WERI-Rb-1 (cell line): Measurements from ENCODE around the gene GBF1.
A peak's percentile ranks its signal among the peaks of the same experiment; 100 is the strongest.

ENCODE experiments used
- DNase-seq: peaks from one replicate; pipeline ENCODE4 v3.0.0-alpha.2; 2020
- H3K27ac ChIP-seq: fragments of 250-450 bp; sonication (Bioruptor Pico); 2 replicates; pipeline ENCODE4 v1.5.1; 2020; ENCODE audit warnings: mild to moderate bottlenecking, moderate library complexity
- H3K27me3 ChIP-seq: fragments of 250-450 bp; sonication (Bioruptor Pico); 2 replicates; pipeline ENCODE4 v1.5.1; 2021; ENCODE audit warnings: mild to moderate bottlenecking, low read depth, moderate library complexity; ENCODE audit not compliant: insufficient read depth, severe bottlenecking
- H3K36me3 ChIP-seq: fragments of 250-450 bp; sonication (Bioruptor Pico); 2 replicates; pipeline ENCODE4 v1.5.1; 2020; ENCODE audit warnings: mild to moderate bottlenecking, moderate library complexity
- H3K4me3 ChIP-seq: 2 replicates; pipeline ENCODE4 v1.5.1; 2011; ENCODE audit warnings: low read depth, mild to moderate bottlenecking, control low read depth, low read length
- H3K9me3 ChIP-seq: fragments of 250-450 bp; sonication (Bioruptor Pico); 2 replicates; pipeline ENCODE4 v1.5.1; 2021; ENCODE audit warnings: mild to moderate bottlenecking, moderate library complexity; ENCODE audit not compliant: severe bottlenecking
- CTCF ChIP-seq: IDR thresholded peaks from 2 replicates; pipeline ENCODE4 v1.5.1; 2011; ENCODE audit warnings: low read depth, mild to moderate bottlenecking, control low read depth, inconsistent platforms, low read length

Gene GBF1

DNA sequence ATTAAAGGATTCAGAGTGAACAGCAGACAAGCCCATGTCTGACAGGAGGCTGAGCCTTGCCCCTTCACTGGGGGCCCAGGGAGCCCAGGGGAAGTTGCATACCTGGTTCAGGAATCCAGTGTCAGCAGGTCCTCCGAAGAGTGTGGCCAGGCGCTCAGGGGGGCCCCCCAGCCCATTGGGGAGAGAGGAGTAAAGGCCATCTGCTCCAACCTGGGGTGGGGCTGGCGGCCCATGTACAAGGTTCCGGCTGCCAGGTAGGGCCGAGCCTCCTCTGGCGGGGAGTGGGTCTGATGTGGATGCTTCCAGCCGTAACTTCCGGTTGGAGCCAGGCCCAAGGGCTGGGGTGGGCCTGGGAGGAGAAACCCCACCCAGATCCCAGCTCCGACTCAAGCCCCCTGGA lies 171.0 kb downstream of the GBF1 start:
- peak; percentile 81 for DNase-seq
- peak overlapping the region; percentile 21 for H3K4me3 ChIP-seq
- no peaks in the 10 kb centered on the region for H3K27me3 ChIP-seq
- TF ChIP-seq CTCF: no peak
- peak overlapping the region; percentile 99 for H3K27ac ChIP-seq
- H3K9me3 ChIP-seq: no peaks in the 10 kb centered on the region
- H3K36me3 ChIP-seq: peaks cover 52% of the 10 kb centered on the region

- H3K4me3 ChIP-seq: peak overlapping the region; percentile 21
- no peaks in the 10 kb centered on the region for H3K27me3 ChIP-seq
- H3K27ac ChIP-seq: peak overlapping the region; percentile 99
- no peak for DNase-seq
- no peaks in the 10 kb centered on the region for H3K9me3 ChIP-seq
- no peak for TF ChIP-seq CTCF
- H3K36me3 ChIP-seq: peaks cover 52% of the 10 kb centered on the region
These were observed 171.4 kb downstream of the GBF1 start for GRCh38 chr10:102416695-102417094.

DNA sequence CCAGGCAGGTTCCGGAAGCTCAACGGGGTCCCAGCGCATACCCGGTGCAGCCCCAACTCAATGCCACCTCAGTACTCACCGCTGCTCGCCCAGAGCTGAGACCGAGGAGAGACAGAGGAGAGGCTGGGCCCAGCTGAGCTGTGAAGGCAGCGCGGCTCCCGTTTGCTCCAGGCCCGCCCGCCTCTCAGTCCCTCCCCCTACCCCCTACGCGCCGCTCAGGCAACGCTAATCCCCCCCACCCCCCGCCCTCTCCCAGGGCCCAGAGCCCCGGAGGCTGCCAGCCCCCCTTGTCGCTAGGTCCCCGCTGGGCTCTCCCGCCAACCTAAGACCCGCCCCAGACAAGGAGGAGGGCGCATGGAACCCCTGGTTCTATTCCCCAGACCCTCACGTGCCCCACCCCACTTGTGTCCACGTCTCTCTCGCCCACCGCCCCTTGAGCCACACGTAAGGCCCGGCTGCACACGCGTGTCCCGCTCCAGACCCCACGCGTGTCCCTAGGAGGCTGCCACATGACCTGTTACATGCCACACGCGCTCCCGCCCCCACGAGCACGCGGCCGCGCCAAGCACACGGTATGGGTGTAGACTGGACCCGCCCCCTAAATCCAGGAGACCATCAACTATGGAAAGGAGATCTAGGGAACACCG lies 173.4 kb downstream of the GBF1 start, which contains the start of gene PSD:
TSS of gene PSD (minus strand) at position 164 of the 647 bp plus-strand sequence. CDS start 1,747 bp downstream, outside the sequence.
- H3K36me3 ChIP-seq: peaks cover 50% of the 10 kb centered on the region
- no peaks in the 10 kb centered on the region for H3K27me3 ChIP-seq
- peak within 1 kb of the TSS; percentile 88 for H3K4me3 ChIP-seq
- H3K9me3 ChIP-seq: no peaks in the 10 kb centered on the region
- peak within 1 kb of the TSS; percentile 99 for H3K27ac ChIP-seq
- peak; percentile 92 for DNase-seq
- no peak for TF ChIP-seq CTCF

- peak; percentile 91 for DNase-seq
- Histone ChIP-seq H3K27ac (peak overlapping the region; percentile 99), H3K4me3 (peak overlapping the region; percentile 88), H3K27me3 (no peaks in the 10 kb centered on the region), H3K36me3 (peaks cover 56% of the 10 kb centered on the region), H3K9me3 (no peaks in the 10 kb centered on the region)
- TF ChIP-seq CTCF: no peak
These were observed 174.2 kb downstream of the GBF1 start for GRCh38 chr10:102419269-102420180.

GRCh38 chr10:102420181-102420713 lies 174.9 kb downstream of the GBF1 start:
- Histone ChIP-seq H3K36me3 (peaks cover 52% of the 10 kb centered on the region), H3K27me3 (no peaks in the 10 kb centered on the region), H3K27ac (peak overlapping the region; percentile 99), H3K4me3 (peak overlapping the region; percentile 88), H3K9me3 (no peaks in the 10 kb centered on the region)
- DNase-seq: no peak
- no peak for TF ChIP-seq CTCF
